PC-3 (cell line): ENCODE results near the gene OMA1. TPM values are rescaled to one million over a fixed set of nuclear protein-coding genes. Genes with fewer than 3 reads are reported as not detected.

Experiments
- ATAC-seq: fragments of 200-7000 bp; cut with Tn5 transposase; 2 replicates; pipeline ENCODE4 v1.9.1; 2020; ENCODE audit warnings: mild to moderate bottlenecking, moderate library complexity
- BruUV-seq: library from RNA; stranded (reverse); fragments of 400-500 nt; replicated peaks from 2 replicates; lab custom pipeline; 2021; lab: Mats Ljungman, UMichigan
- CTCF ChIA-PET: fragments of 300-600 bp; sonication (Branson Sonifier 250); formaldehyde crosslinking; loops from one replicate; lab custom pipeline; 2022; ENCODE audit warnings: antibody characterized with exemption; lab: Charles Lee
- POLR2A ChIA-PET: fragments of 300-600 bp; sonication (Branson Sonifier 250); formaldehyde crosslinking; loops from one replicate; lab custom pipeline; 2022; ENCODE audit warnings: antibody characterized with exemption; ENCODE audit not compliant: unreplicated experiment; lab: Charles Lee
- DNase-seq: peaks from one replicate; pipeline ENCODE4 v3.0.0-alpha.2; 2015
- H2AFZ ChIP-seq: fragments of 300-600 bp; sonication (generic); 2 replicates; pipeline ENCODE4 v1.6.0; 2016; ENCODE audit warnings: antibody characterized with exemption, low read length
- H3F3A ChIP-seq: fragments of 300-600 bp; sonication (generic); one replicate; pipeline ENCODE4 v1.6.0; 2017; ENCODE audit warnings: antibody characterized with exemption, low read length, control low read depth, mild to moderate bottlenecking; ENCODE audit not compliant: unreplicated experiment
- H3K27ac ChIP-seq: fragments of 300-600 bp; sonication (generic); 2 replicates; pipeline ENCODE4 v1.5.1; 2016; ENCODE audit warnings: mild to moderate bottlenecking, low read length
- H3K27me3 ChIP-seq: fragments of 300-600 bp; sonication (generic); 2 replicates; pipeline ENCODE4 v1.6.1; 2016; ENCODE audit warnings: low read length, mixed read lengths
- H3K36me3 ChIP-seq: fragments of 300-600 bp; sonication (generic); 2 replicates; pipeline ENCODE4 v1.6.1; 2016; ENCODE audit warnings: low read depth, mixed run types, low read length, mixed read lengths
- H3K4me1 ChIP-seq: fragments of 300-600 bp; sonication (generic); 2 replicates; pipeline ENCODE4 v1.5.1; 2016; ENCODE audit warnings: low read length; ENCODE audit not compliant: insufficient read depth
- H3K4me2 ChIP-seq: fragments of 300-600 bp; sonication (generic); 2 replicates; pipeline ENCODE4 v1.6.0; 2016; ENCODE audit warnings: low read length
- H3K4me3 ChIP-seq: fragments of 300-600 bp; sonication (generic); 2 replicates; pipeline ENCODE4 v1.5.1; 2016; ENCODE audit warnings: mild to moderate bottlenecking, low read length, mixed read lengths
- H3K79me2 ChIP-seq: fragments of 300-600 bp; sonication (generic); 2 replicates; pipeline ENCODE4 v1.6.1; 2017; ENCODE audit warnings: low read length, mixed read lengths
- H3K9ac ChIP-seq: fragments of 300-600 bp; sonication (generic); 2 replicates; pipeline ENCODE4 v1.6.0; 2016; ENCODE audit warnings: mild to moderate bottlenecking, low read length
- H3K9me2 ChIP-seq: fragments of 300-600 bp; sonication (generic); replicated peaks from 2 replicates; pipeline ENCODE4 v1.6.1; 2016; ENCODE audit warnings: mixed run types, low read length, mixed read lengths
- H3K9me3 ChIP-seq: fragments of 300-600 bp; sonication (generic); 2 replicates; pipeline ENCODE4 v1.6.1; 2016; ENCODE audit warnings: low read length, mixed read lengths
- H4K20me1 ChIP-seq: fragments of 300-600 bp; sonication (generic); 2 replicates; pipeline ENCODE4 v1.6.1; 2016; ENCODE audit warnings: low read length, mixed read lengths
- CTCF ChIP-seq: fragments of 300-600 bp; sonication (generic); conservative IDR thresholded peaks from 2 replicates; pipeline ENCODE4 v1.5.1; 2017; ENCODE audit warnings: antibody characterized with exemption, low read depth, mild to moderate bottlenecking, low read length
- EZH2 ChIP-seq: fragments of 300-600 bp; sonication (generic); IDR thresholded peaks from one replicate; pipeline ENCODE4 v1.6.1; 2017; ENCODE audit warnings: antibody characterized with exemption, mild to moderate bottlenecking, low read length; ENCODE audit not compliant: unreplicated experiment
- EZH2phosphoT487 ChIP-seq: fragments of 300-600 bp; sonication (generic); IDR thresholded peaks from 2 replicates; pipeline ENCODE4 v1.6.1; 2018; ENCODE audit warnings: mild to moderate bottlenecking, antibody characterized with exemption, low read length, borderline replicate concordance
- intact Hi-C: fragments of 100-400 bp; cut with micrococcal nuclease; formaldehyde crosslinking; loops from 2 replicates; pipeline ENCODE4 v1.9.0; 2023
- total RNA-seq: library from RNA; depleted of rRNA; stranded (reverse); fragments of >200 nt; gene quantifications from 2 replicates; pipeline ENCODE4 v1.2.3, GENCODE V29; 2014

The OMA1 gene
- total RNA-seq, 1 experiment from 2014 or later: 16.1 TPM

DNA sequence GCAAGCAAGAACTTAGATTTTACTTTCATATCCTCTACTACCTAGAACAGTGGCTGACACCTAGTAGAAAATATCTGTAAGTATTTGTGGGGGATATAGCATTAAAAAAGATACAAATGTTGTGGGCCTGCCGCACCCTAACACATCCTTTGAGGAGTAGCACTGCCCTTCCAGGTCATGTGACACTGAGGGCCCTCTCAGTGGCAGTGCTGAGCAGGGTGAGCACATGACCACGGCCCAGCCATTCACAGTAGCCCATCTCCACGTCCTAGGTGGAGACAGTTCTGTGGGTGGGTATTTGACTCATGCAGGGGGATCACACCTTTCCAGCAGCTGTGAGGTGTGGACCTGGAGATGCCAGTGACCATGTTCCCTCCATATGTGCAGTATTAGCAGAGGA lies 108.9 kb downstream of the OMA1 start:
- TF ChIP-seq EZH2phosphoT487: no peak
- no peak for TF ChIP-seq EZH2
- TF ChIP-seq CTCF: no peak
- Histone ChIP-seq H3K9me2 (no peaks in the 10 kb centered on the region), H3K27me3 (peaks cover 47% of the 10 kb centered on the region), H3F3A (no peaks in the 10 kb centered on the region), H4K20me1 (no peaks in the 10 kb centered on the region), H3K4me3 (no peak overlapping the region), H3K4me1 (no peaks in the 10 kb centered on the region), H3K9me3 (no peaks in the 10 kb centered on the region), H3K79me2 (no peaks in the 10 kb centered on the region), H2AFZ (no peak overlapping the region), H3K4me2 (no peak overlapping the region), H3K27ac (no peak overlapping the region), H3K36me3 (no peaks in the 10 kb centered on the region), H3K9ac (no peak overlapping the region)
- intact Hi-C loops: no loop called here
- CTCF ChIA-PET: no interaction called here
- no peak for ATAC-seq
- DNase-seq: no peak
- no TSS peak for BruUV-seq
- POLR2A ChIA-PET: no interaction called here

DNA sequence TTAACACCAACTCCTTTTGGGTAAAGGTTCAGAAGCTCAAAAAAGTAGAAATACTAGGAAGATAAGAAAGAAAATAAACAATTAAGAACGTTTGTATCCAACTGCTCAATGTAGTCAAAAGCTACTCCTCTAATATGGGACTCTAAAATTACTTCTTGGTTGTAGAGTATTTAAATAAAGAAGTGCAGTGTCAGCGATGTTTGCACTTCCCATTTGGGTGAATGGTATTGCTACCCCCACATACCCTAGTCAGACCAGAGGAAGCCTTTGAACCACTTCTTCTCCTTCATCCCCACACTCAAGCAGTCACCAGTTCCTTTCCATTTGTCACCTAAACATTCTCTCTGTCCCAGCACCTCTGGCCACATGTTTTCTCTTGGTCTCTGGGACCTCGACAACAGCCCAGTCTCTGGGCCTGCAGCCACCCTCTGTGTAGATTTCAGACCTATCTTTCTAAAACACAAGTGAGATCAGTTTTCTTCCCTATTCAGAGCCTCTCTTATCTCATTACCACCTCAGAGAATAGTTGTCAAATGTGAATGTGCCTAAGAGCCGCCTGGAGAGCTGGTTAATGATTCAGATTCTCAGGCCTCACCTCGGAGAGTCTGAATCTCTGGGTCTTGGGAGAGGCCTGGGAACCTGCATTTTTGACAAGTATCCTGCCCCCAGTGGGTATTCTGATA lies 109.8 kb downstream of the OMA1 start:
- H3K4me1 ChIP-seq: no peaks in the 10 kb centered on the region
- H4K20me1 ChIP-seq: no peaks in the 10 kb centered on the region
- H3K79me2 ChIP-seq: no peaks in the 10 kb centered on the region
- ATAC-seq (no peak), DNase-seq (no peak)
- H2AFZ ChIP-seq: no peak overlapping the region
- POLR2A ChIA-PET: no interaction called here
- CTCF ChIA-PET: no interaction called here
- H3K4me3 ChIP-seq: no peak overlapping the region
- intact Hi-C loops: no loop called here
- H3K9me2 ChIP-seq: no peaks in the 10 kb centered on the region
- H3K9ac ChIP-seq: no peak overlapping the region
- no peak overlapping the region for H3K4me2 ChIP-seq
- peaks cover 49% of the 10 kb centered on the region for H3K27me3 ChIP-seq
- H3K27ac ChIP-seq: no peak overlapping the region
- BruUV-seq: no TSS peak
- no peaks in the 10 kb centered on the region for H3K36me3 ChIP-seq
- TF ChIP-seq CTCF (no peak), EZH2 (no peak), EZH2phosphoT487 (no peak)
- H3K9me3 ChIP-seq: no peaks in the 10 kb centered on the region
- H3F3A ChIP-seq: no peaks in the 10 kb centered on the region

- no TSS peak for BruUV-seq
- Histone ChIP-seq H3K4me3 (no peak overlapping the region), H3K36me3 (no peaks in the 10 kb centered on the region), H3K9me3 (no peaks in the 10 kb centered on the region), H2AFZ (no peak overlapping the region), H4K20me1 (no peaks in the 10 kb centered on the region), H3K9me2 (no peaks in the 10 kb centered on the region), H3K9ac (no peak overlapping the region), H3K27ac (no peak overlapping the region), H3K4me2 (no peak overlapping the region), H3K79me2 (no peaks in the 10 kb centered on the region), H3F3A (no peaks in the 10 kb centered on the region), H3K4me1 (no peaks in the 10 kb centered on the region), H3K27me3 (peaks cover 51% of the 10 kb centered on the region)
- no peak for TF ChIP-seq EZH2
- TF ChIP-seq CTCF: no peak
- TF ChIP-seq EZH2phosphoT487: no peak
- intact Hi-C loops: no loop called here
- CTCF ChIA-PET: no interaction called here
- POLR2A ChIA-PET: no interaction called here
- DNase-seq (no peak), ATAC-seq (no peak)
Measured at GRCh38 chr1:58435376-58435775, 111.2 kb downstream of the OMA1 start.
